Inferior parietal cortex (tissue), 1 donor: ENCODE results near the gene MDN1.

Experiments used
- DNase-seq: peaks from one replicate; pipeline ENCODE4 v3.0.0-alpha.2; 2016; ENCODE audit errors: extremely low spot score

The MDN1 gene

GRCh38 chr6:89702349-89702748 lies 117.2 kb downstream of the MDN1 start:
- no peak for DNase-seq

DNA sequence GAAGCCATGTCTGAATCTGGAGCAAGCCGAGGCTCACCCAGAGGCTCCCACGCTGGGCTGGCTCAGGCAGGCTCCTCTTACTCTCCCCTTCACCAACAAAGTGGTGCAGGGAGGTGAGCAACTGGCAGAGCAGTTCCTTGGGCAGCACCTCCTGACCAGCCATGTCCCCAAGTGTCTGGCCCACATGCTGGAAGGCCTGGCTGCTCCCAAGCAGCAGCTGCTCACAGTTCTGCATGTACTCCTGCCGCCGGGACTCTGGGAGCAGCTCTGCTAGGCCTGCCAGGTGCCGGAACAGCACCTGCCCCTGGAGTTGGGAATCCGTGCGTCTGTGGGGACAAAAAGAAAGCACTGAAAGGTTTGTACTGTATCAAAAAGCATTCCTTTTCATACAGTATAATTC lies 123.9 kb downstream of the MDN1 start:
- DNase-seq = no peak

GRCh38 chr6:89694428-89694827 lies 125.2 kb downstream of the MDN1 start:
- no peak for DNase-seq

DNA sequence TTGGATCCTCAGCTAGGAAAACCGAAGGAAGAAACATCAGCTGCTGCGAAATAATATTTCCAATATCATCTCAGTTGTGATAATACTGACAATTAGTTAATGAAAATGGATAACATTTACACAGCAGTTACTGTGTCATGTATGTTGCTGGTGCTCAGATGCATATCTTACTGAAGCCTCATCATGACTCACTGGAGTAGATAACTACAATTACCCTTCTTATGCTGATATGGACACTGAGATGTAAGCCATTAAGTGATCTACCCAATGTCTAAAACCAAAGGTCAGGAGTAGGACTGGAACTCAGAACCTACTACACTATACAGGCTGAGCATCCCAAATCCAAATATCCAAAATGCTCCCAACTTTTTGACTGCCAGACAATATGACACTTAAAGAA lies 126.4 kb downstream of the MDN1 start:
- no peak for DNase-seq

DNA sequence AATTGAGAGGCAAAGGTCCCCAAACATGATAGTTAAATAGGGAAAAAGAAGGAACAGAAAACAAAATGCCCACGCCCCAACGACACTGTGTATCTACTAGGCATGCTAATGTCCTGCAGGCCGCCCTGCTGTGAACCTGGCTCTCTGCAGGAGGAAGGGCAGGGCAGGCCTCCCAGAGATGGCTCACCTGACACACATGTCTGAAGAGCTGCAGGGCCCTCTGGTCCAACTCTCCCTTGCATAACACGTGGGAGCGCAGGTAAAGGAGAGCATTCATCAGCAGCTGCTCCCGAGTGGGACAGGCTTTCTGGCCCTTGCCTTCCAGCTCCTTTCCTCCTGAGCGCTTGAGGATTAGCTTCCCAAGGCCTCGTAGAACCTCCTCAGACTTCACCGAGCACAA lies 127.3 kb downstream of the MDN1 start:
- DNase-seq = no peak

GRCh38 chr6:89690944-89691324 lies 128.7 kb downstream of the MDN1 start:
- no peak for DNase-seq

- DNase-seq = peak; percentile 79
Observed at GRCh38 chr6:89689732-89690131, 129.9 kb downstream of the MDN1 start.

GRCh38 chr6:89688328-89688727 lies 131.3 kb downstream of the MDN1 start:
- DNase-seq = no peak

DNA sequence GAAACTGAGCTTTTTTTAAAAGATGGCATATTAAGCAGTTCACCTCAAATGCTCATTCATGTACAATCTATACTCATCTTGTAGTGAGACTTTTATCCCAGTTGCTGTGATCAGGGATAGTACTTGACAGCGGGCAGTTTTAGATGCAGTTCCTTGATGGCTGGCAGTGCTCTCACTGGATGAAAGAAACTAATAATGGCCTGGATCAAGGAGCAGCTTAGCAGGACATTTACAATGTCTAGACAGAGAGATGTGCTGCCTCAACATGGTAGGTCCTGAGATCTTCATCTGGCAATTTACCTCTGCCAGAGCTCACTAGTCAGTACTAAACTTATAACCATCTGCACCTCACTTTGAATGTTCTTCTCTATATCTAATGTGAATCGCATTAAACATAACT lies 134.3 kb downstream of the MDN1 start:
- no peak for DNase-seq

- no peak for DNase-seq
Observed at GRCh38 chr6:89682991-89683390, 136.6 kb downstream of the MDN1 start.

GRCh38 chr6:89681983-89682564 lies 137.5 kb downstream of the MDN1 start:
- no peak for DNase-seq

DNA sequence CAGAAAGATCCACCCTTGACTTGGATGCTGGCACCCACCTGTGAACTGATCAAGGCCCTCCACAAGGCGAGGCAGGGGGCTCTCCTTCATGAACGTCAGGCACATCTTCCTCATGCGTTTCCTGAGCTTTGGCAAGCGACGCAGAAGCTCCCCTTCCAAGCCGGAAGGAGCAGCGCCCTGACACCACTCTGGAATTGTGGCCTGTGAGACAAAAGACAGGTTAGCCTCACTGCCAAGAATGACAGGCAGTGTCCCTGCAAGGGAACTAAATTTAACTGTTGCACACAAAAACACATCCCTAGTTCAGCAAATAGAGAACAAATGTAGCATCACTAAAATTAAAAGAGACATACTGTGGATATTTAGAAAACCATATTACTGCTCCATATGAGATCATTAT lies 139.0 kb downstream of the MDN1 start:
- no peak for DNase-seq

DNA sequence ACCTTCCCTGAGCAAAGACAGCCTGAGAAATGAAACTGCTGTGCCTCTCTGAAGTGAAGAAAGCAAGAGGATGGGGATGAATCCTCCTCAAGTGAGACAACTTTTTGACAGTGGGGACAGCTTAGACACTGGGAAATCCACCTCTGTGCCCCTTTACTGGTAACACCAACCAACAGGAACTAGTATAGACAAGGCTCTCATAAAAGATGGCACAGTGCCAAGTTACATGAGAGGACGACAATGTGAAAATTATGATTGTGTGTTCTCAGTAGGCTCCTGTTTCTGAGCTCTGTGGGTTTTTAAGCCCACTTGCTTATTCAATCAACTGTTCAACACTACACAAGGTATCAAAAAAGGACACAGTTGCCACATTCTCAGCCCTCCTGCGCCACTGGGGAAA lies 139.4 kb downstream of the MDN1 start:
- no peak for DNase-seq

- DNase-seq = no peak
Observed at GRCh38 chr6:89679215-89680120, 140.1 kb downstream of the MDN1 start.

DNA sequence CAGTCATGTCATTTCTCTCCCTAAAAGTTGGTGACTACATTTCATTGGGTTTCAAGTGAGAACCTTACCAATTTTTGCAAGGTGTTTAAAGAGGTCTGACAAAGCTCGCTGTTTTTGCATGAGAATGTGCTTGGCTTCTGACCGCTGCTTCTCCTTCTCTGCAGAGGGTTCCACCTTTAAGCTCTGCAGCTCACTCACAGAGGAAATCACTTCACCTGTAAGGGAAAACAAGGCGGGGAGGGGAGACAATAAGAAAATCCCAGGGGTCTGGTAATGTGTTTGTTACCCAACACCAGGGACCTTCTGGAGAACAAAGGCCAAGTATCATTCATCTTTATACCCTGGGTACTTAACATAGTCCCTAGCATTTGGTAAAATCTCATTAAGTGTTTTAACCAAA lies 141.1 kb downstream of the MDN1 start:
- DNase-seq = no peak

DNA sequence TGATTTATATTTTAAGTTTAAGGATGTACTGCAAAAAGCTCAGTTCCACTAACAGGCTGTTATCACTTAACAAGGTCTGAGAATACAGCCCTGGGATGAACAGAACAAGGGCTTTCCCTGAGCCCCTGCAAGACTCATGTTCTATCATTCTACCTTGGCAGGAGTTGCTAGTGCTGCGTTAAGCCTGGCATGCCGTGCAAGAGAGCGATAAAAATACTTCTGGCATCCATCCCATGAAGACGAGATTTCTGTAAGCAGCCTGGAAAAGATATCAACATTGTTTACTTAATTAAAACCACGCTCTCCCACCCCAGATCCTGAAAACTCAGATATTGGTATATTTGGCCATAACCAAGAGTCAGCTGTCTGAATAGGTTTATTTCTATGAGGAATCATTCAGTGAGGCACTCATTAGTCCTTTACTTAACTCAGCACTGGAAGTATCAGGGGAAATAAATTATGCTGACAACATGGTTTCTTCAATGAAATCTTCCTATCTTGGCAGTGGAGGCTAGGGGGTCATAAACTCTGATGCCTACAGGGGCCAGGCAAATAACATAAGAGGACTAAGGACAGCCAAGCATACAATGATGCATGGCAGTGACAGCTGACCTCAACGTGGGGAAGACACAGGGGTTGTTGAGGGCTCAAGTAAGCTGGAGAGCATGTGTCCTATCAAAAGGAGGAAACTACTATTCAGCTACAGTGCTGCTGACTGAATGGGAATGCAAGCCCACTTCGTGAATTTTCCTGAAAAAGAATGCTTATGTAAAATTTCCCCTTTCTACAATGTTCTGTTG lies 143.4 kb downstream of the MDN1 start:
- peak; percentile 17 for DNase-seq

DNA sequence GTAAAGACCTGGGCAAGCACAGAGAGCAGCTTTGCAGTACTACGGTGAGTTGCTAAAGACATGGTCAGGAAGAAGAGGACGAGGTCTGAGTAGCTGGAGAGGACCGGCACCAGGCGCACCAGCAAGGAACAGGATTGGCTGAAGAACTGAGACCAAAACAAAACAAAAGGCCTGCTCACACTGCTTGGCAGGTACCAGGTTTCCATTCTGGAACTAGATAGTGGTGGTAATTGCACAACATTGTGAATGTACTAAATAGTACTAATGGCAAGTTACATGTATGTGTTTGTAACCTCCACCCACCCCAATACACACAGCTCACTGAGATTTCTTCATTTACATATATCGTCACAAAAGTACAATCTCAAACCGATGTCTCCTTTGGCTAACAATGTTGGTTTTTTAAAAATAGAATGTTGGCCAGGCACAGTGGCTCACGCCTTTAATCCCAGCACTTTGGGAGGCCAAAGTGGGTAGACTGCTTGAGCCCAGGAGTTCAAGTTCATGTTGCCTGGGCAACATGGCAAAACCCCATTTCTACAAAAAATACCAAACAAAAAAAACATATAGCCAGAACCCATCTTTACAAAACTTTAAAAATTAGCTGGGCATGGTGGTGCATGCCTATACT lies 148.5 kb downstream of the MDN1 start:
- DNase-seq = no peak

GRCh38 chr6:89669002-89669401 lies 150.6 kb downstream of the MDN1 start:
- no peak for DNase-seq

DNA sequence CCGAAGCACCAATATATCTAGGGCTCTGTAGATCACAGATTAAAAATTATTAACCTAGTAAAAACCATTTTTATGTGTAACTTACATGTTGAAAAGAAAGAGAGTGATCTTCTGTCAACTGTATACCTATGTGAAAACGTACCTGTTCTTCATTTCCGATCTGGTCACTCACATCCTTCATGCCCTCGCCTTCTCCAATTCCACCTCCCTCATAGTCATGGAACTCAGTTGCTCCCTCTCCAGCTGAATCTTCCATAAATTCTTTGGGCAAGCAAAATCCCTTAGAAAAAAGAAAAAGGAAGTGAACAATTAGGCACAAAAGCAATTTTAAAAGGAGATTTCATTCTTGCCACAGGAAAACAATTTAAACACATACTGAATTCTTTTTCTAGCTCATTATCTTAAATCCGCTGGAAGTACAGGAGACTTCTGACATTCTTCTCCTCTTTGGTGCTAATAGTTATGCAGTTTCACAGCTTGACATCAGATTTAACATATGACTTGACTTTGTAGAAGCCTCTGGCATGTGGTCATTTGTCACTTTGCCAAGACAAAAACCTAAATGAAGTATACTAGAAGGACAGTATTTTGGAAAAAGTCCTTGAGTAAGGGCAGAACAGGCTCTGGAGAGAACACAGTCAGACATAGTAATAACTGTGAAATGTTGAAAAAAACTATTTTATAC lies 151.6 kb downstream of the MDN1 start:
- DNase-seq = no peak

GRCh38 chr6:89662659-89663223 lies 156.9 kb downstream of the MDN1 start:
- DNase-seq = no peak

- DNase-seq = no peak
Observed at GRCh38 chr6:89661559-89661958, 158.0 kb downstream of the MDN1 start.
